ENCODE results near the gene C1orf141. TPM values are rescaled to one million over a fixed set of nuclear protein-coding genes. Genes with fewer than 3 reads are reported as not detected.

Gene C1orf141
- total and polyA plus RNA-seq, 2 of the 8 experiments (the other 6 are each of a cell fraction or from before 2014, with no cell fraction given), result not detected

DNA sequence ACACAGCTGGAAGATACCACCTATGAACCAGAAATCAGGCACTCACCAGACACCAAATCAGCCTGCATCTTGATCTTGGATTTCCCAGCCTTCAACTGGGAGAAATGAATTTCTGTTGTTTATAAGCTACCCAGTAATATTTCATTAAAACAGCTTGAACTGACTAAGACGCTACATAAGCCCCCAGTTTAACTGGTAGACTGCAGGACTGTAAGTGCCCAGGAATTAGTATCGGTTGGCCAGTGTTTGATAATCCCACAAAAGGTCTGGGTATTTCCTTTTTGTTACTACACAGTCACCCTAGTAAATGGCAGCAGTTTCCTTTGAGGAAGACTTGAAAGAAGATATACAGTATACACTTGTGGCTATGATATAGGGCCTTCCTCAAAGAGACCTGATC, 73.5 kb downstream of the C1orf141 start (continued):
- TF ChIP-seq SIX5 (IDR thresholded peaks at IDR 0.05; ENCODE audit: low read depth, low read length), result no peak
- TF ChIP-seq, protein P1, sequence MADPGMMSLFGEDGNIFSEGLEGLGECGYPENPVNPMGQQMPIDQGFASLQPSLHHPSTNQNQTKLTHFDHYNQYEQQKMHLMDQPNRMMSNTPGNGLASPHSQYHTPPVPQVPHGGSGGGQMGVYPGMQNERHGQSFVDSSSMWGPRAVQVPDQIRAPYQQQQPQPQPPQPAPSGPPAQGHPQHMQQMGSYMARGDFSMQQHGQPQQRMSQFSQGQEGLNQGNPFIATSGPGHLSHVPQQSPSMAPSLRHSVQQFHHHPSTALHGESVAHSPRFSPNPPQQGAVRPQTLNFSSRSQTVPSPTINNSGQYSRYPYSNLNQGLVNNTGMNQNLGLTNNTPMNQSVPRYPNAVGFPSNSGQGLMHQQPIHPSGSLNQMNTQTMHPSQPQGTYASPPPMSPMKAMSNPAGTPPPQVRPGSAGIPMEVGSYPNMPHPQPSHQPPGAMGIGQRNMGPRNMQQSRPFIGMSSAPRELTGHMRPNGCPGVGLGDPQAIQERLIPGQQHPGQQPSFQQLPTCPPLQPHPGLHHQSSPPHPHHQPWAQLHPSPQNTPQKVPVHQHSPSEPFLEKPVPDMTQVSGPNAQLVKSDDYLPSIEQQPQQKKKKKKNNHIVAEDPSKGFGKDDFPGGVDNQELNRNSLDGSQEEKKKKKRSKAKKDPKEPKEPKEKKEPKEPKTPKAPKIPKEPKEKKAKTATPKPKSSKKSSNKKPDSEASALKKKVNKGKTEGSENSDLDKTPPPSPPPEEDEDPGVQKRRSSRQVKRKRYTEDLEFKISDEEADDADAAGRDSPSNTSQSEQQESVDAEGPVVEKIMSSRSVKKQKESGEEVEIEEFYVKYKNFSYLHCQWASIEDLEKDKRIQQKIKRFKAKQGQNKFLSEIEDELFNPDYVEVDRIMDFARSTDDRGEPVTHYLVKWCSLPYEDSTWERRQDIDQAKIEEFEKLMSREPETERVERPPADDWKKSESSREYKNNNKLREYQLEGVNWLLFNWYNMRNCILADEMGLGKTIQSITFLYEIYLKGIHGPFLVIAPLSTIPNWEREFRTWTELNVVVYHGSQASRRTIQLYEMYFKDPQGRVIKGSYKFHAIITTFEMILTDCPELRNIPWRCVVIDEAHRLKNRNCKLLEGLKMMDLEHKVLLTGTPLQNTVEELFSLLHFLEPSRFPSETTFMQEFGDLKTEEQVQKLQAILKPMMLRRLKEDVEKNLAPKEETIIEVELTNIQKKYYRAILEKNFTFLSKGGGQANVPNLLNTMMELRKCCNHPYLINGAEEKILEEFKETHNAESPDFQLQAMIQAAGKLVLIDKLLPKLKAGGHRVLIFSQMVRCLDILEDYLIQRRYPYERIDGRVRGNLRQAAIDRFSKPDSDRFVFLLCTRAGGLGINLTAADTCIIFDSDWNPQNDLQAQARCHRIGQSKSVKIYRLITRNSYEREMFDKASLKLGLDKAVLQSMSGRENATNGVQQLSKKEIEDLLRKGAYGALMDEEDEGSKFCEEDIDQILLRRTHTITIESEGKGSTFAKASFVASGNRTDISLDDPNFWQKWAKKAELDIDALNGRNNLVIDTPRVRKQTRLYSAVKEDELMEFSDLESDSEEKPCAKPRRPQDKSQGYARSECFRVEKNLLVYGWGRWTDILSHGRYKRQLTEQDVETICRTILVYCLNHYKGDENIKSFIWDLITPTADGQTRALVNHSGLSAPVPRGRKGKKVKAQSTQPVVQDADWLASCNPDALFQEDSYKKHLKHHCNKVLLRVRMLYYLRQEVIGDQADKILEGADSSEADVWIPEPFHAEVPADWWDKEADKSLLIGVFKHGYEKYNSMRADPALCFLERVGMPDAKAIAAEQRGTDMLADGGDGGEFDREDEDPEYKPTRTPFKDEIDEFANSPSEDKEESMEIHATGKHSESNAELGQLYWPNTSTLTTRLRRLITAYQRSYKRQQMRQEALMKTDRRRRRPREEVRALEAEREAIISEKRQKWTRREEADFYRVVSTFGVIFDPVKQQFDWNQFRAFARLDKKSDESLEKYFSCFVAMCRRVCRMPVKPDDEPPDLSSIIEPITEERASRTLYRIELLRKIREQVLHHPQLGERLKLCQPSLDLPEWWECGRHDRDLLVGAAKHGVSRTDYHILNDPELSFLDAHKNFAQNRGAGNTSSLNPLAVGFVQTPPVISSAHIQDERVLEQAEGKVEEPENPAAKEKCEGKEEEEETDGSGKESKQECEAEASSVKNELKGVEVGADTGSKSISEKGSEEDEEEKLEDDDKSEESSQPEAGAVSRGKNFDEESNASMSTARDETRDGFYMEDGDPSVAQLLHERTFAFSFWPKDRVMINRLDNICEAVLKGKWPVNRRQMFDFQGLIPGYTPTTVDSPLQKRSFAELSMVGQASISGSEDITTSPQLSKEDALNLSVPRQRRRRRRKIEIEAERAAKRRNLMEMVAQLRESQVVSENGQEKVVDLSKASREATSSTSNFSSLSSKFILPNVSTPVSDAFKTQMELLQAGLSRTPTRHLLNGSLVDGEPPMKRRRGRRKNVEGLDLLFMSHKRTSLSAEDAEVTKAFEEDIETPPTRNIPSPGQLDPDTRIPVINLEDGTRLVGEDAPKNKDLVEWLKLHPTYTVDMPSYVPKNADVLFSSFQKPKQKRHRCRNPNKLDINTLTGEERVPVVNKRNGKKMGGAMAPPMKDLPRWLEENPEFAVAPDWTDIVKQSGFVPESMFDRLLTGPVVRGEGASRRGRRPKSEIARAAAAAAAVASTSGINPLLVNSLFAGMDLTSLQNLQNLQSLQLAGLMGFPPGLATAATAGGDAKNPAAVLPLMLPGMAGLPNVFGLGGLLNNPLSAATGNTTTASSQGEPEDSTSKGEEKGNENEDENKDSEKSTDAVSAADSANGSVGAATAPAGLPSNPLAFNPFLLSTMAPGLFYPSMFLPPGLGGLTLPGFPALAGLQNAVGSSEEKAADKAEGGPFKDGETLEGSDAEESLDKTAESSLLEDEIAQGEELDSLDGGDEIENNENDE (IDR thresholded peaks at IDR 0.05; ENCODE audit: insufficient replicate concordance, low read length), result no peak

All from H1 (cell line).